GM18858 (cell line): ENCODE measurements around the gene RAB4A.
"Not testable (repeated sequence)": the region's sequence is repeated elsewhere in the genome, so short reads cannot be mapped to it uniquely, and the experiment has no call there.

ENCODE experiments used
- ATAC-seq: cut with Tn5 transposase; IDR thresholded peaks from one replicate; pipeline ENCODE4 v1.9.1; 2021; ENCODE audit not compliant: unreplicated experiment

Gene RAB4A

DNA sequence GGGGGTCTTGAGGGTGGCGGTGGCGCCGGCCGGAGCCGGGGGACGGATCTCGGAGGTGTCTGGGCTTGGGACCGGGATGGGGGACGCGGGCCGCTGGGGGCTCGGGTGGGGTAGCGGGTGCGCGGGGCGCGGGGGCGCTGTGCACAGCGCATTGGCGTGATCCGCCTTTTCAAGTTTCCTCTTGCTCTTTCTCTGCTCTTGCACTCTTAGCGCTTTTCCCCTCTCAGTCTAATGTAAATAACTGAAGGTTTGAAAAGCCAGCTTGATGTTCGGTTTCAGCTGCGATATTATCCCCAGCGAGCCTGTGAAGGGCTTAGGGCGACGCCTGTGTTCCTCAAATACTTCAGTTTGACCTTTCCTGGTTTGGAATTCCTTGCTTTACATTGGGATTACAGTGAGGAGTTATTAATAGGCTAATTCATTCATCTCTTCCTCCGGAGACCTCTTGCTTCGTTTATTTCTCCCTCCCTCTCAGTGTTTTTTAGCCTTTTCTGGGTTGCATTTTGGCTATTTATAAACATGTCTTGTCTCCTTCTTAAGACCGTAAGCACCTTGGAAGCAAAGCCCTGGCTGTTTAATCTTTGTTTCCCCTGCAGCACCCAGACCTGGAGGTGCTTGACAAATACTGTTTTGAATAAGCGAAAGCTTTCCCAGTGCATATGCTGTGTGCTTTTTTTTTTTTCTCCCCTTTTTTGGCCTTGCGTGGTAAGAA is 693 bp downstream of the RAB4A start:
- peak; percentile 21 for ATAC-seq

- no peak for ATAC-seq
Observed at GRCh38 chr1:229272164-229273158, 1.6 kb downstream of the RAB4A start.

GRCh38 chr1:229273507-229274232 is 2.8 kb downstream of the RAB4A start:
- no peak for ATAC-seq

GRCh38 chr1:229275005-229275404 is 4.1 kb downstream of the RAB4A start:
- no peak for ATAC-seq

DNA sequence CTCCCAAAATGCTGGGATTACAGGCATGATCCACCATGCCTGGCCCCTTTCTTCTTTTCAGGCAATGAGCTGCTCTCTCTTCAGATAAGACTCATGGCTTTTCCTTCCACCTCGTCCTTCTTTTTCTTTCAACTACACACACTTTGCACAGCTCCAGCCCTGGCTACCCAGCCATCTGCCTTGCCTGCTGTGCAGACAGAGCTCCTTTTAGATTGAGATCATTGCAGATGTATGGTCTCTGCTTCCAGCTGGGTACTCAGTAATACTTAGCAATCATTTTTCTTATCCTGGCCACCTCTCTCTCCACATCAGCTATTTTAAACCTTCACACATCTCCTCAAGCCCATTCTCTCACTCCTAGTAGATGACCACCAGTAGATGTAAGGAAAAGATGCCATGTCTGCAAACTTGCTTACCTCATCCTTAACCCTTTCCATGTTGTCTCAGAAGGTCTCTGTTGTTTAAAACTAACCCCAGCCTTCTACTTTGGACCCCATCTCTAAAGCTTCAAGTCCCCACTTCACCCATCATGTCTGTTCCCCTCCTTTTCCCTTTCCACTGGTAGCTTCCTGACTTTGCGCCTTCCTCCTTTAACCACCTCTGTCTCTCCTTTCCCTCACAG is 7.3 kb downstream of the RAB4A start:
- ATAC-seq: no peak

GRCh38 chr1:229279242-229279641 is 8.3 kb downstream of the RAB4A start:
- no peak for ATAC-seq

- no peak for ATAC-seq
Observed at GRCh38 chr1:229280037-229280828, 9.3 kb downstream of the RAB4A start.

GRCh38 chr1:229280921-229281320 is 10.0 kb downstream of the RAB4A start:
- ATAC-seq: no peak

DNA sequence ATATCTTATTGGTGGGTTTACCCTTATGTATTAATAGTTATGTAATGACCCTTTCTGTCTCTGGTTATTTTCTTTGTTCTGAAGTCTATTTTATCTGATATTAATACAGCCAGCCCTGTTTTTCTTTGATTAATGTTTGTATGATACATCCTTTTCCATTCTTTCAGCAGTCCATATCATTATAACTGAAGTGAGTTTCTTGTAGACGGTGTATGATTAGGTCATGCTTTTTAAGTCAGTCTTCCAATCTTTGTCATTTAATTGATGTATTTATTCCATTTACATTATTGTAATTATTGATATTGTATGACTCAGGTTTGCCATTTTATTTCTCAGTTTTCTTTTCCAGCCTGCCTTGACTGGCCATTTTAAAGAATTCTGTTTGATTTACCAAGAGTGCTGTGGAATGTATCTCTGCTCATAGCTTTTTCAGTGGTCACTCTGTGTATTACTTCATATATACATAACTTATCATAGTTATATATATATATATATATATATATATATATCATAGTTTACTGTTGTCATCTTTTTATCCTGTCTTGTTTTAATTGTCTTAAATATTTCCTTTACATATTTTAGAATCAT is 10.5 kb downstream of the RAB4A start:
- ATAC-seq: no peak

DNA sequence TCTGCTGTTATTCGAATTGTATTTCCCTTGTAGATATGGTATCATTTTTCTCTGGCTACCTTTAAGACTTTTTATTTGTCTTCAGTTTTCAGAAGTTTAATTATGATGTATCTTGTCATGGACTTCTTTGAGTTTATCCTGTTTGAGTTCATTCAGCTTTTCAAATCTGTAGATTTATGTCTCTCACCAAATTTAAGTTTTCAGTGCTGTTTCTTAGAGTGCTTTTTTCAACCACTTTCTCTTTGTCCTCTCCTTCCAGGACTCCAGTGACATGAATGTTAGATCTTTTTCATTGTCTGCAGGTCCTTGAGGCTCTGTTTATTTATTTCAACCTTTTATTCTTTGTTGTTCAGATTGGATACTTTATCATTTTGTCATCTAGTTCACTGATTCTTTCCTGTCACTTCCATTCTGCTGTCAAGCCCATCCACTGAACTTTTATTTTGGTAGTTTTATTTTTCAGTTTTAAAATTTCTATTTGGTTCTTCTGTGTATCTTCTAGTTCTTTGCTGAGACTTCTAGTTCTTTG is 11.4 kb downstream of the RAB4A start:
- ATAC-seq: no peak

- no peak for ATAC-seq
Observed at GRCh38 chr1:229283183-229283611, 12.3 kb downstream of the RAB4A start.

DNA sequence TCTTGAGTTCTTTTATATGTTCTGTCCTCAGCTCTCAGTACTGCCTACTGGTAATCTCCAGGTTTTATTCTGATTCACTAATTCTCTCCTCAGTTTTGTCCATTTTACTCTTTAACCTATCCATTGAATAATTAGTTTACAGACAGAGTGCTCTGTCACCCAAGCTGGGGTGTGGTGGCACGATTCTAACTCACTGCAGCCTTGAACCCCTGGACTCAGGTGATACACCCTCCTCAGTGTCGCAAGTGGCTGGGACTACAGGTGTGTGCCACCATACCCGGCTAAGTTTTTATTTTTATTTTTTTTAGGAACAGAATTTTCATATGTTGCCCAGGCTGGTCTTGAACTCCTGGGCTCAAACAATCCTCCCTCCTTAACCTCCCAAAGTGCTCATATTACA is 14.0 kb downstream of the RAB4A start:
- no peak for ATAC-seq

GRCh38 chr1:229285440-229285839 is 14.5 kb downstream of the RAB4A start:
- ATAC-seq: no peak

GRCh38 chr1:229286099-229286766 is 15.3 kb downstream of the RAB4A start:
- ATAC-seq: no peak

- no peak for ATAC-seq
Observed at GRCh38 chr1:229287267-229287666, 16.4 kb downstream of the RAB4A start.

- ATAC-seq: no peak
Observed at GRCh38 chr1:229288516-229288915, 17.6 kb downstream of the RAB4A start.

GRCh38 chr1:229291686-229292085 is 20.8 kb downstream of the RAB4A start:
- not testable (repeated sequence) for ATAC-seq

- ATAC-seq: no peak
Observed at GRCh38 chr1:229293528-229294204, 22.8 kb downstream of the RAB4A start.
